HFF-Myc (cell line): Measurements from ENCODE around the gene SEC16B.

Experiments used
- DNase-seq: peaks from one replicate; pipeline ENCODE4 v3.0.0-alpha.2; 2011; ENCODE audit warnings: low read depth; ENCODE audit errors: extremely low read depth
- H3K4me3 ChIP-seq: replicated peaks from 2 replicates; pipeline ENCODE4 v1.5.1; 2011; ENCODE audit warnings: low read depth, mild to moderate bottlenecking, control low read depth, low read length
- TF ChIP-seq, protein P1 (sequence below): IDR thresholded peaks from 2 replicates; pipeline ENCODE4 v1.5.1; 2012; ENCODE audit warnings: mild to moderate bottlenecking, low read depth, low read length, control low read depth; ENCODE audit errors: missing control alignments

The SEC16B gene

GRCh38 chr1:177979272-177979671 is 9.4 kb upstream of the SEC16B start:
- H3K4me3 ChIP-seq: no peak overlapping the region
- DNase-seq: no peak
- TF ChIP-seq, protein P1, sequence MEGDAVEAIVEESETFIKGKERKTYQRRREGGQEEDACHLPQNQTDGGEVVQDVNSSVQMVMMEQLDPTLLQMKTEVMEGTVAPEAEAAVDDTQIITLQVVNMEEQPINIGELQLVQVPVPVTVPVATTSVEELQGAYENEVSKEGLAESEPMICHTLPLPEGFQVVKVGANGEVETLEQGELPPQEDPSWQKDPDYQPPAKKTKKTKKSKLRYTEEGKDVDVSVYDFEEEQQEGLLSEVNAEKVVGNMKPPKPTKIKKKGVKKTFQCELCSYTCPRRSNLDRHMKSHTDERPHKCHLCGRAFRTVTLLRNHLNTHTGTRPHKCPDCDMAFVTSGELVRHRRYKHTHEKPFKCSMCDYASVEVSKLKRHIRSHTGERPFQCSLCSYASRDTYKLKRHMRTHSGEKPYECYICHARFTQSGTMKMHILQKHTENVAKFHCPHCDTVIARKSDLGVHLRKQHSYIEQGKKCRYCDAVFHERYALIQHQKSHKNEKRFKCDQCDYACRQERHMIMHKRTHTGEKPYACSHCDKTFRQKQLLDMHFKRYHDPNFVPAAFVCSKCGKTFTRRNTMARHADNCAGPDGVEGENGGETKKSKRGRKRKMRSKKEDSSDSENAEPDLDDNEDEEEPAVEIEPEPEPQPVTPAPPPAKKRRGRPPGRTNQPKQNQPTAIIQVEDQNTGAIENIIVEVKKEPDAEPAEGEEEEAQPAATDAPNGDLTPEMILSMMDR: no peak

- H3K4me3 ChIP-seq: no peak overlapping the region
- TF ChIP-seq, protein P1: no peak
- DNase-seq: no peak
These were observed 8.7 kb upstream of the SEC16B start for GRCh38 chr1:177978530-177978929.

DNA sequence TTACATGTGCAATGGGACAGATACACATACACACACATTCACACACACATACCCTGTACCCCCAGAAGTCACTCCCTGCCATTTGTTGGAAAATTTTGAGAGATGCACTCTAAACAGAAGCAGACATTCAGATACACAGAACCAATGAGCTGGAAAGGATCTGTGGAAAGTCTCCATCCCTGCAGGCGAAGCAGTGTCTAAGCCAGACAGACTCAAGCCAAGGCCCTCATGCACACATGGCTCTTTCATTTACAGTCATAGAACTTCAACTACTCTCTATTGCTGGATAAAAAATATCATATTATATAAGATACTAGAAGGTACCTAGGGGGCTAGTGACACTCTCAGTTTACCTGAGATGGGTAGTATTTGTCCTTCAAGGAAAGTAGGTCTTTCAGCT is 7.3 kb upstream of the SEC16B start:
- TF ChIP-seq, protein P1: no peak
- H3K4me3 ChIP-seq: no peak overlapping the region
- no peak for DNase-seq

- DNase-seq: no peak
These were observed 6.7 kb upstream of the SEC16B start for GRCh38 chr1:177976596-177976995.

DNA sequence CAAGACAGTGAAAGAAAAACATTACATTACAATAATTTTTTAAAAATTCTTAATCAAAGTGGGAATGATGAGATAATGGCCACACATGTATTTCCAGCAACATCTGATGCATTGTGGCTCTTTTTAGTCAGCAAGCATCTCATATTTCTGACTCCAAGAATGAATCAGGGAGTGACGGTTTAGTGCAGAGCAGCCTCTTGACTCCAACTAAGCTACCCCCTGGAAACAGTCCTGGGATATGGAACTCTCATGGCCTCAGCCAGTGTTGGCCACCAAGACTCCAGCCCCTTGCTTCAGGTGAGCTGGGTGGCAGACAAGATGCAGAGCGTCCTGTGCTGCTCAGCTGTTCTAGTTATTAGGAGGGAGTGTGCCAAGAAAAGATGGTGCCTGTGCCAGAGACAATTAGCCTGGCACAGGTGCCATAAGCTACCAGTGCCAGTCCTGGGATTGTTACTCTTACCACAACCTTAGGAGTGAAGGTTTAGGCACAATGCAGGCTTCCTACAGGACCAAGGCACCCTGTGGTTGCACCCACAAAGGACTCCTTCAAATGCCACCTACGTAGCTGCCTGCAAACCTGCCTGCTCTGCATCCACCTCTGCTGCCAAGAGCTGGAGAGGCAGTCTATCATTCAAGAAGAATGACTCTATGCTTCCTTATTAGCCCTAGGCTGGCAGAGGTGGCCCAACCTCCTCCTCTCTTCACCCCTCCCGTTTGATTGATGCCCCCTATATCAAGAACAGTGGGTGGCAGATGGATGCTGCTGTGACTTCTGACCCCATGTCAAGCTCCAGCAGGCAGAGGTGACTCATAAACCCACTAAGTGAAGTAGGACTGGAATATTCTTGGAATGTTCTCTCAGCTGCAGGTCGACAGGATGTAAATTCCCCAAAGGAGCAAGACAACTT is 6.0 kb upstream of the SEC16B start:
- DNase-seq: no peak

More at GRCh38 chr1:177976596-177976995, 6.7 kb upstream of the SEC16B start:
- H3K4me3 ChIP-seq: no peak overlapping the region
- TF ChIP-seq, protein P1: no peak

DNA sequence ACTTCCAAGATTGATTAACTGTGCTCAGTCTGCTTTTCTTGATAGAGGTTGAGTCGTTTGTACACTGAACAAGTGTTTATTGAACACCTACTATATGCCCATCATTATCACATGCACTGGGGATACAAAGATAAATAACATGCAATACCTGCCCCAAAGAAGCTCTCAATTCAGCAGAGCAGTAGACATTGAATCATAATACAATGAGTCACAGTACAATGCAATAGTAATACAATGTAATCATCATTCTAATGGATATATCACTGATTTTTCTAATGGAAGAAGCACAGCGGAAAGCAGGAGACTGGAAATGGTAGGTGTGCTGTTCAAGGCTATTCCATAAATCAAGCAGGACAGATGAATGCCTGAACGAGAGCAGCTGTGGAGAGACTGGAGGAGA is 3.7 kb upstream of the SEC16B start:
- no peak overlapping the region for H3K4me3 ChIP-seq
- TF ChIP-seq, protein P1: no peak
- no peak for DNase-seq

More for the DNA sequence above, 6.0 kb upstream of the SEC16B start:
- TF ChIP-seq, protein P1: no peak
- no peak overlapping the region for H3K4me3 ChIP-seq
